ENCODE data around the gene TMEM214.

TMEM214 gene

DNA sequence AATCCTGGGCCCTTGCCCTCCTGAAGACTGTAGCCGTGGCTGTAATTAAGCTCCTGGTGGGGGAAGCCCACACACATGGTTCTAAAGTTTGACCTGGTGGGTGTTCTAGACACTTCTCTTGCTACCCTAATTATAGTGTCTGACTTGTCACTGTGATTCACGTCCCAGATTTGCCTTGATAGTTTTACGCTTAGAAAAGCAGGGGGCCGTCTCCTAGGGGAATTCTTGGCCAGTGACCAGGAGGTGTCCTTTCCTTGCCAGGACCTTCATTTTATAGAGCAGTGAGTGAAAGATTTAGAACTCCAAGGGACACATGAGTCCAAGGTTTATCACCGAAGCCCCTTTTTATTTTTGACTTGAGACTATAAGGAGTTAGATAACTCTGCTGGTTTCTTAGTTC lies 9.0 kb downstream of the TMEM214 start:
- TF ChIP-seq CTCF (IDR thresholded peaks at IDR 0.05; ENCODE audit: insufficient read depth, low read length) = no peak
- TF ChIP-seq POLR2AphosphoS5 (IDR thresholded peaks at IDR 0.05; ENCODE audit: low read depth) = no peak
- TF ChIP-seq SPI1 (IDR thresholded peaks at IDR 0.05; ENCODE audit: borderline replicate concordance, low read depth) = no peak
- TF ChIP-seq, protein P1, sequence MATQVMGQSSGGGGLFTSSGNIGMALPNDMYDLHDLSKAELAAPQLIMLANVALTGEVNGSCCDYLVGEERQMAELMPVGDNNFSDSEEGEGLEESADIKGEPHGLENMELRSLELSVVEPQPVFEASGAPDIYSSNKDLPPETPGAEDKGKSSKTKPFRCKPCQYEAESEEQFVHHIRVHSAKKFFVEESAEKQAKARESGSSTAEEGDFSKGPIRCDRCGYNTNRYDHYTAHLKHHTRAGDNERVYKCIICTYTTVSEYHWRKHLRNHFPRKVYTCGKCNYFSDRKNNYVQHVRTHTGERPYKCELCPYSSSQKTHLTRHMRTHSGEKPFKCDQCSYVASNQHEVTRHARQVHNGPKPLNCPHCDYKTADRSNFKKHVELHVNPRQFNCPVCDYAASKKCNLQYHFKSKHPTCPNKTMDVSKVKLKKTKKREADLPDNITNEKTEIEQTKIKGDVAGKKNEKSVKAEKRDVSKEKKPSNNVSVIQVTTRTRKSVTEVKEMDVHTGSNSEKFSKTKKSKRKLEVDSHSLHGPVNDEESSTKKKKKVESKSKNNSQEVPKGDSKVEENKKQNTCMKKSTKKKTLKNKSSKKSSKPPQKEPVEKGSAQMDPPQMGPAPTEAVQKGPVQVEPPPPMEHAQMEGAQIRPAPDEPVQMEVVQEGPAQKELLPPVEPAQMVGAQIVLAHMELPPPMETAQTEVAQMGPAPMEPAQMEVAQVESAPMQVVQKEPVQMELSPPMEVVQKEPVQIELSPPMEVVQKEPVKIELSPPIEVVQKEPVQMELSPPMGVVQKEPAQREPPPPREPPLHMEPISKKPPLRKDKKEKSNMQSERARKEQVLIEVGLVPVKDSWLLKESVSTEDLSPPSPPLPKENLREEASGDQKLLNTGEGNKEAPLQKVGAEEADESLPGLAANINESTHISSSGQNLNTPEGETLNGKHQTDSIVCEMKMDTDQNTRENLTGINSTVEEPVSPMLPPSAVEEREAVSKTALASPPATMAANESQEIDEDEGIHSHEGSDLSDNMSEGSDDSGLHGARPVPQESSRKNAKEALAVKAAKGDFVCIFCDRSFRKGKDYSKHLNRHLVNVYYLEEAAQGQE (IDR thresholded peaks at IDR 0.05; ENCODE audit: insufficient replicate concordance, low read depth) = no peak
- TF ChIP-seq GABPA (IDR thresholded peaks at IDR 0.05; ENCODE audit: low read depth) = no peak
- H3K4me3 ChIP-seq (replicated peaks; ENCODE audit: insufficient read depth, low read length) = no peak overlapping the region
- DNase-seq (ENCODE audit: low read depth in 1 of 2, low spot score in 1 of 2) = no peak
- H3K27me3 ChIP-seq (ENCODE audit: insufficient read depth, poor library complexity, severe bottlenecking) = no peaks in the 10 kb centered on the region
- H3K27ac ChIP-seq (replicated peaks) = no peak overlapping the region

- H3K27me3 ChIP-seq (ENCODE audit: insufficient read depth, poor library complexity, severe bottlenecking) = no peaks in the 10 kb centered on the region
- H3K27ac ChIP-seq (replicated peaks) = no peak overlapping the region
- no peak for TF ChIP-seq POLR2AphosphoS5 (IDR thresholded peaks at IDR 0.05; ENCODE audit: low read depth)
- TF ChIP-seq, protein P1 (IDR thresholded peaks at IDR 0.05; ENCODE audit: insufficient replicate concordance, low read depth) = no peak
- no peak for TF ChIP-seq CTCF (IDR thresholded peaks at IDR 0.05; ENCODE audit: insufficient read depth, low read length)
- TF ChIP-seq SPI1 (IDR thresholded peaks at IDR 0.05; ENCODE audit: borderline replicate concordance, low read depth) = no peak
- TF ChIP-seq GABPA (IDR thresholded peaks at IDR 0.05; ENCODE audit: low read depth) = no peak
- DNase-seq (ENCODE audit: low read depth in 1 of 2, low spot score in 1 of 2) = no peak
- H3K4me3 ChIP-seq (replicated peaks; ENCODE audit: insufficient read depth, low read length) = no peak overlapping the region
Observed at GRCh38 chr2:27042159-27042661, 9.4 kb downstream of the TMEM214 start.

GRCh38 chr2:27042985-27043634 lies 10.3 kb downstream of the TMEM214 start:
- no peak for DNase-seq (ENCODE audit: low read depth in 1 of 2, low spot score in 1 of 2)
- H3K27me3 ChIP-seq (ENCODE audit: insufficient read depth, poor library complexity, severe bottlenecking) = no peaks in the 10 kb centered on the region
- no peak overlapping the region for H3K4me3 ChIP-seq (replicated peaks; ENCODE audit: insufficient read depth, low read length)
- no peak for TF ChIP-seq GABPA (IDR thresholded peaks at IDR 0.05; ENCODE audit: low read depth)
- TF ChIP-seq, protein P1 (IDR thresholded peaks at IDR 0.05; ENCODE audit: insufficient replicate concordance, low read depth) = no peak
- TF ChIP-seq POLR2AphosphoS5 (IDR thresholded peaks at IDR 0.05; ENCODE audit: low read depth) = no peak; the same call in 1 of the 2 replicates
- TF ChIP-seq CTCF (IDR thresholded peaks at IDR 0.05; ENCODE audit: insufficient read depth, low read length) = no peak
- TF ChIP-seq SPI1 (IDR thresholded peaks at IDR 0.05; ENCODE audit: borderline replicate concordance, low read depth) = no peak
- no peak overlapping the region for H3K27ac ChIP-seq (replicated peaks)

Measured in HL-60 (cell line).